GM23338 (cell line): ENCODE measurements around the gene SLC6A11. TPM values are rescaled to one million over a fixed set of nuclear protein-coding genes. Genes with fewer than 3 reads are reported as not detected.

Experiments used
- ATAC-seq: fragments of 200-7000 bp; cut with Tn5 transposase; 3 replicates; pipeline ENCODE4 v1.9.1; 2020
- DNase-seq: peaks from one replicate; pipeline ENCODE4 v3.0.0-alpha.2; 2015; ENCODE audit warnings: low spot score
- H2AFZ ChIP-seq: fragments of 200-600 bp; sonication (generic); 2 replicates; pipeline ENCODE4 v1.8.0; 2016; ENCODE audit warnings: antibody characterized with exemption, mild to moderate bottlenecking, moderate library complexity
- H3F3A ChIP-seq: fragments of 200-600 bp; sonication (generic); replicated peaks from 2 replicates; pipeline ENCODE4 v1.8.0; 2017; ENCODE audit warnings: antibody characterized with exemption, mixed run types, low read depth
- H3K27ac ChIP-seq: fragments of 200-600 bp; sonication (generic); 2 replicates; pipeline ENCODE4 v1.6.1; 2016; ENCODE audit warnings: low read depth
- H3K27me3 ChIP-seq: fragments of 200-600 bp; sonication (generic); 2 replicates; pipeline ENCODE4 v1.8.0; 2016; ENCODE audit warnings: mild to moderate bottlenecking, mixed run types, moderate library complexity; ENCODE audit not compliant: insufficient read depth
- H3K36me3 ChIP-seq: fragments of 200-600 bp; sonication (generic); 2 replicates; pipeline ENCODE4 v1.8.0; 2016; ENCODE audit warnings: mild to moderate bottlenecking; ENCODE audit not compliant: insufficient read depth
- H3K4me1 ChIP-seq: fragments of 200-600 bp; sonication (generic); 2 replicates; pipeline ENCODE4 v1.8.0; 2016; ENCODE audit warnings: mild to moderate bottlenecking, moderate library complexity; ENCODE audit not compliant: insufficient read depth
- H3K4me2 ChIP-seq: fragments of 200-600 bp; sonication (generic); 2 replicates; pipeline ENCODE4 v1.7.1; 2017; ENCODE audit warnings: mixed run types
- H3K4me3 ChIP-seq: fragments of 200-600 bp; sonication (generic); 2 replicates; pipeline ENCODE4 v1.6.1; 2016; ENCODE audit warnings: mixed run types
- H3K79me2 ChIP-seq: fragments of 200-600 bp; sonication (generic); replicated peaks from 2 replicates; pipeline ENCODE4 v1.8.0; 2017; ENCODE audit warnings: mild to moderate bottlenecking; ENCODE audit not compliant: insufficient read depth
- H3K9me2 ChIP-seq: fragments of 200-600 bp; sonication (generic); 2 replicates; pipeline ENCODE4 v1.8.0; 2017; ENCODE audit not compliant: insufficient read depth
- H4K20me1 ChIP-seq: fragments of 200-600 bp; sonication (generic); replicated peaks from 2 replicates; pipeline ENCODE4 v1.8.0; 2017; ENCODE audit warnings: mild to moderate bottlenecking; ENCODE audit not compliant: insufficient read depth
- H3K27ac Mint-ChIP-seq: 2 replicates; pipeline ENCODE4 v1.8.0; 2020; ENCODE audit warnings: inconsistent platforms, mild to moderate bottlenecking, moderate library complexity, mixed read lengths
- H3K27me3 Mint-ChIP-seq: 3 replicates; pipeline ENCODE4 v1.8.0; 2022; ENCODE audit warnings: low read depth, mild to moderate bottlenecking, moderate library complexity, mixed read lengths, inconsistent platforms; ENCODE audit not compliant: insufficient read depth, poor library complexity
- H3K36me3 Mint-ChIP-seq: 3 replicates; pipeline ENCODE4 v1.8.0; 2021; ENCODE audit warnings: low read depth, mild to moderate bottlenecking, inconsistent platforms, moderate library complexity, mixed read lengths
- H3K4me1 Mint-ChIP-seq: 3 replicates; pipeline ENCODE4 v1.8.0; 2020; ENCODE audit warnings: mild to moderate bottlenecking, inconsistent platforms, mixed read lengths
- H3K4me3 Mint-ChIP-seq: 3 replicates; pipeline ENCODE4 v1.8.0; 2021; ENCODE audit warnings: moderate library complexity, mild to moderate bottlenecking, inconsistent platforms, mixed read lengths
- H3K9me3 Mint-ChIP-seq: 3 replicates; pipeline ENCODE4 v1.8.0; 2020; ENCODE audit warnings: moderate library complexity, mild to moderate bottlenecking, inconsistent platforms, mixed read lengths
- ETS1 ChIP-seq: IDR thresholded peaks from 2 replicates; pipeline ENCODE4 v1.6.1; 2016; ENCODE audit warnings: antibody characterized with exemption
- EZH2 ChIP-seq: fragments of 200-600 bp; sonication (generic); IDR thresholded peaks from one replicate; pipeline ENCODE4 v1.8.0; 2017; ENCODE audit warnings: antibody characterized with exemption, mild to moderate bottlenecking, low read depth; ENCODE audit not compliant: unreplicated experiment
- POLR2AphosphoS5 ChIP-seq: IDR thresholded peaks from 2 replicates; pipeline ENCODE4 v1.6.1; 2016; ENCODE audit warnings: antibody characterized with exemption, low read depth
- STAT1 ChIP-seq: IDR thresholded peaks from one replicate; pipeline ENCODE4 v1.6.1; 2016; ENCODE audit warnings: antibody characterized with exemption; ENCODE audit not compliant: unreplicated experiment
- ZNF114 ChIP-seq: fragments of 250-450 bp; sonication (Bioruptor Pico); IDR thresholded peaks from 2 replicates; pipeline ENCODE4 v1.5.0; 2020; ENCODE audit warnings: mild to moderate bottlenecking, moderate library complexity
- ZNF462 ChIP-seq: fragments of 250-450 bp; sonication (Bioruptor Pico); IDR thresholded peaks from 2 replicates; pipeline ENCODE4 v1.5.0; 2020; ENCODE audit warnings: mild to moderate bottlenecking, moderate library complexity
- polyA plus RNA-seq: library from polyadenylated mRNA; unstranded; fragments of >200 nt; fragmentation: Nextera tagmentation; extraction: Ambion mirVana; gene quantifications from 2 replicates; pipeline ENCODE4 v1.2.1, GENCODE V29; 2016
- total RNA-seq: library from RNA; depleted of rRNA; stranded (reverse); fragments of >200 nt; shearing (Covaris generic); gene quantifications from 2 replicates; pipeline ENCODE4 v1.2.3, GENCODE V29; 2014

The SLC6A11 gene
- total and polyA plus RNA-seq, 2 experiments from 2014 or later = 0.47 to 1.1 TPM

GRCh38 chr3:10792208-10792607, 23.8 kb upstream of the SLC6A11 start:
- no peak overlapping the region for H3K27ac Mint-ChIP-seq
- TF ChIP-seq ETS1 = no peak
- no peaks in the 10 kb centered on the region for H3K4me1 Mint-ChIP-seq
- ATAC-seq (no peak; the same call in 2 of the 3 replicates), DNase-seq (no peak)
- no peaks in the 10 kb centered on the region for H3K36me3 Mint-ChIP-seq
- H3K27me3 Mint-ChIP-seq = no peaks in the 10 kb centered on the region
- H3K4me3 Mint-ChIP-seq = no peak overlapping the region
- no peak overlapping the region for H3K27ac ChIP-seq
- H3K27me3 ChIP-seq = no peaks in the 10 kb centered on the region
- H3K4me2 ChIP-seq = no peak overlapping the region
- H3F3A ChIP-seq = no peaks in the 10 kb centered on the region
- no peaks in the 10 kb centered on the region for H3K9me2 ChIP-seq
- no peaks in the 10 kb centered on the region for H3K9me3 Mint-ChIP-seq
- H4K20me1 ChIP-seq = no peaks in the 10 kb centered on the region
- H3K79me2 ChIP-seq = no peaks in the 10 kb centered on the region
- H3K4me3 ChIP-seq = no peak overlapping the region
- H2AFZ ChIP-seq = no peak overlapping the region
- no peaks in the 10 kb centered on the region for H3K4me1 ChIP-seq
- H3K36me3 ChIP-seq = no peaks in the 10 kb centered on the region

- Histone ChIP-seq H3K4me1 (no peaks in the 10 kb centered on the region), H3K27ac (no peak overlapping the region), H3F3A (no peaks in the 10 kb centered on the region), H2AFZ (no peak overlapping the region), H4K20me1 (no peaks in the 10 kb centered on the region), H3K79me2 (no peaks in the 10 kb centered on the region), H3K4me3 (no peak overlapping the region), H3K27me3 (0 out of 2 replicates have a peak, but pooled peaks cover 3% of the 10 kb centered on the region), H3K36me3 (no peaks in the 10 kb centered on the region; the same call in 1 of the 2 replicates), H3K4me2 (no peak overlapping the region), H3K9me2 (no peaks in the 10 kb centered on the region)
- H3K9me3 Mint-ChIP-seq = no peaks in the 10 kb centered on the region
- H3K4me1 Mint-ChIP-seq = no peaks in the 10 kb centered on the region
- TF ChIP-seq ZNF462 (CRISPR knock-in tag) (no peak), ZNF114 (CRISPR knock-in tag) (no peak), POLR2AphosphoS5 (no peak), STAT1 (no peak), EZH2 (no peak)
- DNase-seq = no peak
- H3K4me3 Mint-ChIP-seq = no peak overlapping the region
- no peak overlapping the region for H3K27ac Mint-ChIP-seq
- peaks cover 4% of the 10 kb centered on the region for H3K27me3 Mint-ChIP-seq
- ATAC-seq = no peak
- no peaks in the 10 kb centered on the region for H3K36me3 Mint-ChIP-seq
These were observed 17.2 kb upstream of the SLC6A11 start for GRCh38 chr3:10798600-10799367.
